Stimulated activated CD4-positive, alpha-beta T cell treated with anti-CD3 and anti-CD28 coated beads, Interleukin-12 subunit alpha, Interleukin-12 subunit beta, amount 100 ng/mL, for 4 hours (primary cell): ENCODE data around the gene GABPB2.
A peak's percentile ranks its signal among the peaks of the same experiment; 100 is the strongest.
"Not testable (repeated sequence)": the region's sequence is repeated elsewhere in the genome, so short reads cannot be mapped to it uniquely, and the experiment has no call there.

ENCODE experiments used
- DNase-seq: peaks from one replicate; pipeline ENCODE4 v3.0.0-alpha.2; 2020

Gene GABPB2

DNA sequence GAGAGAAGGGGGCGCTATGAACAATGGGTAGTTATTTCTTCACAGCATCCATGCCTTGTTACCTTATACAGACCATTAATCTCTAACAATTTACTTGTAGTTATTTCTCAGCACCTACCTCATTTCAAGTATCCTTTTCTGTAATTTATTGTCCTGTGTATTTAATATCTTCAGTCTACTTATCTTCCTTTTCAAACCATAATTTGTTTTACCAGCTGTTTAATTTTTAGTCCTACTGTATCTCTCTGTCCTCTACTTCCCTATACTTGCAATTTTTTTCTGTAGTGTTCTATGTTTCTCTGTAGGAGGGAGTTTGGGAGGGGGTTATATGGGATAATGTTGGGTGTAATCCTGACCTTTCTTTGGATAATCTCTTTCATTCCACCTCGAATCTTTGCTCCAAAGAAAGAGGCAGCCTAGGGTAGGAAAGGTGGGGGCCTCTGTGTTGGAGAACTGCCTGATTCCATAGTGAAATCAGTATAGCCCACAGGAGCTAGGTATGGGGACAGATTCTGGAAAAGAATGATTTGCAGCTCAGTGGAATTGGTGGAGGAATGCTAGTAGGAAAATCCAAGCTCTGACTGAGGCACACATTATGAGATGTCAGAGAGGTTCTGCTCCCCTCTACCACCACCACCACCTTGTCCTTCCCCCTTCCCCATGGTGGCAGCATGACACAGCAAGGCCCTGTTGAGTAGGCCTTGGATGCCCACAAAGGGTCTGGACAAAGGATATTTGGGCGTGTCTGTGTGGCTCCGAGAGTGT lies 9.7 kb upstream of the GABPB2 start:
- DNase-seq = no peak

- DNase-seq = no peak
Measured at GRCh38 chr1:151061704-151062103, 8.9 kb upstream of the GABPB2 start.

- DNase-seq = no peak
Measured at GRCh38 chr1:151062741-151063371, 7.7 kb upstream of the GABPB2 start.

DNA sequence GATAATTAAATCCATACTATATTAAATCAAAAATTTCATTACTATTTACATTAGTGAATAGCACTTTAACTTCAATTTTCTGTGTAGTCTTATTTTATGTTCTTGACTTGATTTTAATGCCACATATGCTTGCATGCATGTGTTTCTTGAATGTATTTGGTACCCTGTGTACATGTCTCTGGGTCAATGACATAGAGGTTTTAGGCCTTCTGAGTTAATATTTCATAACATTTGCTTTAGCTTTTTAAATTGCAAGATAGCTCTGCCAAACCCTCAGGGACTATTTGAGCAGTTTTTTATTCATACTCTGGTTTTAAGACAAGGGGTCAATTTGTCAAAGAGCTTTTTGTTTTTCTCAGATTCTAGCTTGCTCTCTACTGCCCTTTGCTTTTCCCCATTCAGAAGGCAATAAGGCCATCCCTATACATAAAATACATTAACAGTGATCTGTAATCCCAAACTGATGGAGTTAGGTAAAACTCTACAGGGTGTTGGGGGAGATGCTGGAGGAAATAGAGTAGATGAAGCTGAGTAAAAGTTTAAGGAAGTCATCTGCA lies 5.4 kb upstream of the GABPB2 start:
- DNase-seq = no peak

- no peak for DNase-seq
Measured at GRCh38 chr1:151067185-151067584, 3.4 kb upstream of the GABPB2 start.

GRCh38 chr1:151069103-151069486 lies 1.5 kb upstream of the GABPB2 start:
- no peak for DNase-seq

DNA sequence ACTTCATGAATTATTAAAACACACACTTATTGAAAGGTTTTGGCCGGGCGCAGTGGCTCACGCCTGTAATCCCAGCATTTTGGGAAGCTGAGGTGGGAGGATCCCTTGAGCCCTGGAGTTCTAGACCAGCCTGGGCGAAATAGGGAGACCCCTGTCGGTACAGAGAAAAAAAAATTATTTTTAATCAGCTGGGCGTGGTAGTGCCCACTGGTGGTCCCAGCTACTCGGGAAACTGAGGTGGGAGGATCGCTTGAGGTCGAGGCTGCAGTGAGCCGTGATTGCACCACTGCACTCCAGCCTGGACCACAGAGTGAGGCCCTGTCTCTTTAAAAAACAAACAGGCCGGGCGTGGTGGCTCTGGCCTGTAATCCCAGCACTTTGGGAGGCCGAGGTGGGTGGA lies 1.7 kb downstream of the GABPB2 start:
- DNase-seq = no peak

DNA sequence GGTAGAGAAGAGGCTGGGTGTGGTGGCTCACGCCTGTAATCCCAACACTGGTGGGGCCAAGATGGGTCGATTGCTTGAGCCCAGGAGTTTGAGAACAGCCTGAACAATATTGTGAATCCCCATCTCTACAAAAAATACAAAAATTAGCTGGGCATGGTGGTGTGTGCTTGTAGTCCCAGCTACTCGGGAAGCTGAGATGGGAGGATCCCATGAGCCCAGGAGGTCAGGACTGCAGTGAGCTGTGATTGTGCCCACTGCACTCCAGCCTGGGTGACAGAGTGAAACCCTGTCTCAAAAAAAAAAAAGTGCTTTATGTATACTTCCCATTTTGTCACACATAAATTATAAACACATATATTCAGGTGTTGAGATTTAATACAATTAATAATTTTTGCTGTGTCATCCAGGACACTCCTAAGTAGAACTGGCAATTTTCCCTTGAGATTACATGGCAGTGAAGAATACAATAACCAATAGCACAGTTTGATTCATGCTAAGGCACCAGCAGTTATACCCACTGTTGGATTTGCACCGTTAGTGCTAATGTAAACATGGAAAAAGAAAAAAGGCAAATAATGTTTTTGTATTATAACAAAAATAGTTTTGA lies 15.5 kb downstream of the GABPB2 start:
- no peak for DNase-seq

GRCh38 chr1:151097426-151097825 lies 26.9 kb downstream of the GABPB2 start:
- not testable (repeated sequence) for DNase-seq

DNA sequence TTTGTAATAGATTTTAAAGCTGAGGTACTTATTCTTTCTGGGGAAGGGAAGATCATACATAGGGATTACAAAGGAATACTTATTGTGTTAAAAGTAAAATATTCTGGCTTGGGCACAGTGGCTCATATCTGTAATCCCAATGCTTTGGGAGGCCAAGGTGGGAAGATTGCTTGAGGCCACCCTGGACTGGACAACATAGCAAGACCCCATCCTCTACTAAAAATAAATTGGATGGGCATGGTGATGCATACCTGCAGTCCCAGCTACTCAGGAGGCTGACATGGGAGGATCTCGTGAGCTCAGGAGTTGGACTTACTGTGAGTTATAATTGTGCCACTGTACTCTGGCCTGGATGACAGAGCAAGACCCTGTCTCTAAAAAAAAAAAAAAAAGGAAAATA lies 27.6 kb downstream of the GABPB2 start:
- no peak for DNase-seq

GRCh38 chr1:151104630-151105029 lies 34.1 kb downstream of the GABPB2 start:
- no peak for DNase-seq

DNA sequence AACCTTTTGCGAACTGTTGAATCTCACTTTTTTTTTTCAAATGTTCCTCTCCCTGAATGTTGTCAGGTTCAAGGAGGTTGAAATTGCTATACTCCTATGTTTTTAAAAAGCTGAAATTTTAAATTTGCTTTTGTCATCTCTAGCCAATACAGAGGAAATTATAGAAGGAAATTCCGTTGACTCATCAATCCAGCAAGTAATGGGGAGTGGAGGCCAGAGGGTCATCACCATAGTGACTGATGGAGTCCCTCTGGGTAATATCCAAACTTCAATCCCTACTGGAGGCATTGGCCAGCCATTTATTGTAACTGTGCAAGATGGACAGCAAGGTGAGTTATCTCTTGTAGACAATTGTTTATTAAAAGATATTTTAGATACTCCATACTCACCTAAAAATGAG lies 36.3 kb downstream of the GABPB2 start:
- DNase-seq = no peak

GRCh38 chr1:151108331-151108730 lies 37.8 kb downstream of the GABPB2 start:
- no peak for DNase-seq

DNA sequence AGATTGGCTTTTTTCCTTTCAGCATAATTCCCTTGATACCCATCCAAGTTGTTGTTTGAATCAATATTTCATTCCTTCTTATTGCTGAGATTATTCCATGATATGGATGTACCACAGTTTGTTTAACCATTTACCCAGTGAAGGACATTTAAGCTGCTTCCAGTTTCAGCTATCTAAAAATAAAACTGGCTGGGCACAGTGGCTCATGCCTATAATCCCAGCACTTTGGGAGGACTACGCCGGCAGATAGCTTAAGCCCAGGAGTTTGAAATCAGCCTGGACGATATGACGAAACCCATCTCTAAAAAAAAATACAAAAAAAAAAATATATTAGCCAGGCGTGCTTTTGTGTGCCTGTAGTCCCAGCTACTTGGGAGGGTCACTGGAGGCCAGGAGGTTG lies 43.3 kb downstream of the GABPB2 start:
- DNase-seq = no peak

GRCh38 chr1:151124763-151125403 lies 54.3 kb downstream of the GABPB2 start:
- DNase-seq = no peak

DNA sequence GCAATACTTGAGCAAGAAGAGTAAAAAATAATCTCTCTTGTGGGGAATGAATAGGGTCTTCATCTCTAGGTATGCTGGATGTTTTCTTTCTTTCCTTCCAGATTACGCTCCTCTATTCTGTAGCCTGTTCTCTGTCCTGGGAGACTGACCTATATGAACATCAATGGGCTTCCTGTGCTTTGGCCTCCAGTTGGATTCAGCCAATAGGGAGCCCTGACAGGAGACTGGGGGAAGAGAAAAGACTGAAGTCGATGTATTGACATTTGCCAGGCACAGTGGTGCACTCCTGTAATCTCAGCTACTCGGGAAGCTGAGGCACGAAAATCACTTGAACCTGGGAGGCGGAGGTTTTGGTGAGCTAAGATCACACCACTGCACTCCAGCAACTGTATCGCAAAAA lies 58.2 kb downstream of the GABPB2 start:
- DNase-seq = no peak

GRCh38 chr1:151130987-151131586 lies 60.5 kb downstream of the GABPB2 start:
- DNase-seq = peak; percentile 75

DNA sequence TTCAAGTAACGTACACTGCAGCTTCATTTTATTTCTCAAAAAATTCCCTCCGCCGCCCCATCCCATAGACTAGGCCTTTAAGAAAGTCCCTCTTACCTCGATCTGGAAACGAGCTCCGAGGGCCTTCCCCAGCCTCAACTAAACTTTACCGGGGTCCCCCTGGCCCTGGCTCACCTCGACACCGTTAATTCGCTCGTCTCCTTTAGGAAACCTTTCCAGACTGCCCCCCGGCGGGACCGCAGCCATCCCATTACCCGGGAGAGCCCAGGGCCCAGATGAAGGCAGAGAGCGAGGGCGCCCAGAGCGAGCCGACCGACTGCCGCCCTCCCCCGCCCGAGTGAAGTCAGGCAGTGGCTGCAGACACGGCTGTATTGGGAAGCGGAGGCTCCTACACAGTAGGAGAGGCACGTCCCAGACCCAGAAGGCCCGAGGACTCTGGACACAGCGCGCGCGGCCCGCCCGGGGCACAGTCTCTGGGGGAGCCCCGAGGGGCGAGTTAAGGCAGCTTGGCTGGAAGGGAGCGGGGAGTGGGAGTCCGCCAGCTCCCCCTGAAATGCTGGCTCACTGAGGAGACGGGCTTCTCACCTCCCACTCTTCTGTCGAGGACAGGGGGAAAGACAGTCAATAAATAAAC lies 61.3 kb downstream of the GABPB2 start:
- no peak for DNase-seq

GRCh38 chr1:151132335-151133017 lies 61.9 kb downstream of the GABPB2 start:
- DNase-seq = no peak

DNA sequence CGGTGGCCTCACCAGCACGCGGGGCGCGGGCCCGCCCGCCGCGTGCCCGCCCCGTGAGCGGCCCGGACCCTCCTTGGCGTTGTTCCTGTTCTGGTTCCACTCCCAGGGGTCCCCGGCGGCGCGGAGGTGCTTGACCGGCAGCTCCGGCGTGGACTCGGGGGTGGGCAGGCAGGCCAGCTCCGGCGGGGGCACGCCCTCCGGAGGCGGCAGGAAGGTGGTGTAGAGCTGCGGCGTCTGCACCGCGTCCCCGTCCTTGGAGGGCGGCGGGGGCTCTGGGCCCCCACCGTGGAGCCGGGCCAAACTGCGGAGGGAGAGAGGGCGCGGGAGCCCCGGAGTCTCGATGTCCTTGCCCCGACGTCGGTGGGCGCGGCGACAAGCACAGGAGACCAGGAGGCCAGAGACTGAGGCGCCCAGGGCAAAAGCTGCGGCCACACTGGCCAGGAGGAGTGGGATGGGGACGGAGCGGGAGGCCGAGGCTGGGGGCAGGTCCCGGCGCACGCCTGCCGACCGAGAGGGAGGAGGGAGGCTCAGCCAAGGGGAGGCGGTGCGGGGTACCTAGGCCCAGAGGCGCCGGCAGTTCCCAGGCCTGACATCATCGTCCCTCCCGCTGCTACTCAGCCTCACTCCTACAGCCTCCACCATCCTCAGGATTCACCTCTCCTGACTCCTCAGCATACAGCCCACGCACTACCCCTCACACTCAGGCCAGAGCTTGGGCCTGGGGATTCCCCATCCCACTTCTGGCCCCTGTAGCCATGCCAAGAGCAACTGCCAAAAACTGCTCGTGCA lies 62.7 kb downstream of the GABPB2 start:
- no peak for DNase-seq

- DNase-seq = no peak
Measured at GRCh38 chr1:151134396-151134795, 63.8 kb downstream of the GABPB2 start.
